PC-9 (cell line): ENCODE data around the gene NGEF.

Experiments
- EZH2 ChIP-seq: fragments of 200-600 bp; sonication (generic); IDR thresholded peaks from 2 replicates; pipeline ENCODE4 v1.8.0; 2017; ENCODE audit warnings: antibody characterized with exemption, low read depth
- TF ChIP-seq, protein P1 (sequence below): fragments of 200-600 bp; sonication (generic); conservative IDR thresholded peaks from 2 replicates; pipeline ENCODE4 v1.6.1; 2017; ENCODE audit warnings: mixed run types, antibody characterized with exemption, mild to moderate bottlenecking, moderate library complexity

- TF ChIP-seq, protein P1, sequence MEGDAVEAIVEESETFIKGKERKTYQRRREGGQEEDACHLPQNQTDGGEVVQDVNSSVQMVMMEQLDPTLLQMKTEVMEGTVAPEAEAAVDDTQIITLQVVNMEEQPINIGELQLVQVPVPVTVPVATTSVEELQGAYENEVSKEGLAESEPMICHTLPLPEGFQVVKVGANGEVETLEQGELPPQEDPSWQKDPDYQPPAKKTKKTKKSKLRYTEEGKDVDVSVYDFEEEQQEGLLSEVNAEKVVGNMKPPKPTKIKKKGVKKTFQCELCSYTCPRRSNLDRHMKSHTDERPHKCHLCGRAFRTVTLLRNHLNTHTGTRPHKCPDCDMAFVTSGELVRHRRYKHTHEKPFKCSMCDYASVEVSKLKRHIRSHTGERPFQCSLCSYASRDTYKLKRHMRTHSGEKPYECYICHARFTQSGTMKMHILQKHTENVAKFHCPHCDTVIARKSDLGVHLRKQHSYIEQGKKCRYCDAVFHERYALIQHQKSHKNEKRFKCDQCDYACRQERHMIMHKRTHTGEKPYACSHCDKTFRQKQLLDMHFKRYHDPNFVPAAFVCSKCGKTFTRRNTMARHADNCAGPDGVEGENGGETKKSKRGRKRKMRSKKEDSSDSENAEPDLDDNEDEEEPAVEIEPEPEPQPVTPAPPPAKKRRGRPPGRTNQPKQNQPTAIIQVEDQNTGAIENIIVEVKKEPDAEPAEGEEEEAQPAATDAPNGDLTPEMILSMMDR = no peak
- TF ChIP-seq EZH2 = no peak
Observed at GRCh38 chr2:233025706-233026105, 12.7 kb upstream of the NGEF start.
